HEK293 (cell line): ENCODE data around the gene SLC38A3.

Experiments used
- TCF7L2 ChIP-seq: IDR thresholded peaks from 2 replicates; pipeline ENCODE4 v1.6.1; 2011; ENCODE audit warnings: low read depth, mild to moderate bottlenecking, inconsistent platforms, low read length, moderate library complexity, borderline replicate concordance
- ZNF266 ChIP-seq: fragments of 450-650 bp; formaldehyde crosslinking; IDR thresholded peaks from 2 replicates; pipeline ENCODE4 v1.5.1; 2016; ENCODE audit warnings: missing biosample characterization, missing genetic modification characterization, low read depth
- ZNF335 ChIP-seq: fragments of 450-650 bp; formaldehyde crosslinking; conservative IDR thresholded peaks from 2 replicates; pipeline ENCODE4 v1.5.1; 2016; ENCODE audit warnings: missing biosample characterization, missing genetic modification characterization
- ZNF837 ChIP-seq: fragments of 450-650 bp; formaldehyde crosslinking; IDR thresholded peaks from 2 replicates; pipeline ENCODE4 v1.5.1; 2016; ENCODE audit warnings: missing biosample characterization, missing genetic modification characterization
- TF ChIP-seq, protein P1 (sequence below): fragments of 450-650 bp; formaldehyde crosslinking; IDR thresholded peaks from 2 replicates; pipeline ENCODE4 v1.5.1; 2016; ENCODE audit warnings: missing biosample characterization, missing genetic modification characterization

DNA sequence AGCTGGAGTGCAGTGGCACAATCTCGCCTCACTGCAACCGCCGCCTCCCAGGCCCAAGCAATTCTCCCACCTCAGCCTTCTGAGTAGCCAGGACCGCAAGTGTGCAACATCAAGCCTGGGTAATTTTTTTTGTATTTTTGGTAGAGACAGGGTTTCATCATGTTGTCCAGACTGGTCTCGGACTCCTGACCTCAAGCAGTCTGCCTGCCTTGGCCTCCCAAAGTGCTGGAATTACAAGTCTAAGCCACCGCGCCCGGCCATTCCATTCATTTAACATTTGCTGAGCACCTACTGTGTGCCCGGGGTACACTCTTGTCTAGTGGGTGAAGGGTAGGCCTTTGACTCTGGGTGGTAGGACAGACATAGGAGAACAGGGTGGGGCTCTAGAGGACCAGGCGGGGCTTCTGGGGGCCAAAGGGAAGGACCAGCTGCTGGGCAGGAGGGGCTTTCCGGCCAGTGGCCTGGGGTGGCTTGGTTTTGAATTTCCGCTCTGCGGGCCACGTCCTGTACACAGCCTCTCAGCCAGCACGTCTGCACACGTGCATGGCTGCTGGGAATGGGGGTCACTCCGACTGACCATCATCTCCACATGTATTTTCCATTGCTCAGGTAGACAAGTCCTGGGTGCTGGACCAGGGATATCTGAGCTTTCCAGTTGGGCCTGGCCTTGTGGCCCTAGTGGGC, 2.4 kb downstream of the SLC38A3 start:
- TF ChIP-seq ZNF335 (no peak), ZNF266 (tag by site-specific recombination) (no peak), TCF7L2 (no peak), ZNF837 (tag by site-specific recombination) (no peak)
- TF ChIP-seq, protein P1, sequence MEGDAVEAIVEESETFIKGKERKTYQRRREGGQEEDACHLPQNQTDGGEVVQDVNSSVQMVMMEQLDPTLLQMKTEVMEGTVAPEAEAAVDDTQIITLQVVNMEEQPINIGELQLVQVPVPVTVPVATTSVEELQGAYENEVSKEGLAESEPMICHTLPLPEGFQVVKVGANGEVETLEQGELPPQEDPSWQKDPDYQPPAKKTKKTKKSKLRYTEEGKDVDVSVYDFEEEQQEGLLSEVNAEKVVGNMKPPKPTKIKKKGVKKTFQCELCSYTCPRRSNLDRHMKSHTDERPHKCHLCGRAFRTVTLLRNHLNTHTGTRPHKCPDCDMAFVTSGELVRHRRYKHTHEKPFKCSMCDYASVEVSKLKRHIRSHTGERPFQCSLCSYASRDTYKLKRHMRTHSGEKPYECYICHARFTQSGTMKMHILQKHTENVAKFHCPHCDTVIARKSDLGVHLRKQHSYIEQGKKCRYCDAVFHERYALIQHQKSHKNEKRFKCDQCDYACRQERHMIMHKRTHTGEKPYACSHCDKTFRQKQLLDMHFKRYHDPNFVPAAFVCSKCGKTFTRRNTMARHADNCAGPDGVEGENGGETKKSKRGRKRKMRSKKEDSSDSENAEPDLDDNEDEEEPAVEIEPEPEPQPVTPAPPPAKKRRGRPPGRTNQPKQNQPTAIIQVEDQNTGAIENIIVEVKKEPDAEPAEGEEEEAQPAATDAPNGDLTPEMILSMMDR: no peak
